NCI-H226 (cell line): ENCODE data around the gene PECR.
"Not testable (repeated sequence)": the region's sequence is repeated elsewhere in the genome, so short reads cannot be mapped to it uniquely, and the experiment has no call there.

ENCODE experiments used
- DNase-seq: peaks from one replicate; pipeline ENCODE4 v3.0.0-alpha.2; 2015

The PECR gene

DNA sequence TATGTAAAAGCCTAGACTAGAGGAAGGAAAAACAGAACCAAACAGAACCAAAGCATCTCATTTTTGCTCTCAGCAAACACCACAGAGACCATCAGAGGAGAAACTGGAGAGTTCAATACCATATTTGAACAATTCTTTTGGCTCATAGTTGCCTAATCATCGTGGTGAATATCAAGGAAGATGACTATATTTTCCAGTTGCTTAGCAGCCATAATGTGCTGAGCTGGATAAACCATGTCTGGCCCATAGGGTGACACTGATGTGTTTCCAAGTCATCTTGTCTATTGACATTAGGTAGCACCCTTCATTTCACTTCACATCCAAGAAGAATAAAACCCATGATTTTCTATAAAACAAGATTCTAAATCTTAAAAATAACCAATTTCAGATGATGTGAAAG is 21.6 kb upstream of the PECR start:
- no peak for DNase-seq

GRCh38 chr2:216101109-216101508 is 19.5 kb upstream of the PECR start:
- DNase-seq = no peak

DNA sequence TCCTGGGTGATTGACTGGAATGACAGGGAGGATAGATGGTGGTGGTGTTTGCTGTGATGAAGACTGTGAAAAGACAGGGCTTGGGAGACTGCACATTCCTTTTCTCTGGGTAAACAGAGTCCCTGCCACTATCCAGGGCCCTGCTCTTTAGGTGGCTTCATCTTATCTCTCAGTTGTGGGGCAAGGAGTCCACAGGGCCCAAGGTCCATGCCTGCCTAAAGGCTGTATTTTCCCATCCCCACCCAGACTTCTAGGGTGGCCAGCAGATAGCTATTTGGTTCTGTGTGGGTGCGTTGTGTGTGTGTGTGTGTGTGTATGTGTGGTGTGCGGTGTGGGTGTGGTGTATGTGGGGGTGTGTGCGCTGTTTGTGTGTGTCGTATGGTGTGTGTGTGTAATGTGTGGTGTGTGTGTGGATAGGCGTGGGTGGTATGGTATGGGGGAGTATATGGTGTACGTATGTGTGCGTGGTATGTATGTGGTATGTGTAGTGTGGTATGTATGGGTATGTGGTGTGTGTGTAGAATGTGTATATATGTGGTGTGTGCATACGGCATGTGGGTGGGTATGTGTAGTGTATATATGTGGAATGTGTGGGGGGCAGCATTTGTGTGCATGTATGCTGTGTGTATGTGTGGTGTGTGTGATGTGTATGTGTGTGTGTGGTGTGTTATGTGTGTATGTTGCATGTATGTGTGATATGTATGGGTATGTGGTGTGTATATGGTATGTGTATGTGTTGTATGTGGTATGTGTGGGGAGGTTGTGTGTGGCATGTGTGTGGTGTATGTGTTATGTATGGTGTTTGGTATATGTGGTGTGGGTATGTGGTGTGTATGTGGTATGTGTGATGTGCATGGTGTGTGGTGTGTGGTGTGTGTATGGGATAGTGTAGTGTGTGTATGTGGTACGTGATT is 17.1 kb upstream of the PECR start:
- no peak for DNase-seq

DNA sequence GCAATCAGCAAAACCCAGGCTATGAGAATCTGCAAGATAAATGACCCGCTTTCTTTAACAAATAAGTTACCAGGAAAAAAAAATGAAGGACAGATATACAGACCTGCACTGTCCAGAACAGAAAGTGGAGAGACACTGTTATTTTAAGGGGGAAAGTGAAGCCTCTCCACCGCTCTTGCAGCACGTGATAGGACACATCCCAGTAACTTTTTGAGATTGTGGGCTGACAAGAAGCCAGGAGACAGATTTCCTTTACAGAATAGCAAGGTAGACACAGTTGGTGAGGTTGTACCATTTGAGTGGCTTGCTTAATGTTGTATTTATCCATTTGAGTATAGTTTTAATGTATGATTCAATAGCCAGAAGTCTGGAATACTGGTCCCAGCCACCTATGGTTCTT is 13.1 kb upstream of the PECR start:
- DNase-seq = no peak

GRCh38 chr2:216092646-216093045 is 11.0 kb upstream of the PECR start:
- DNase-seq = no peak

DNA sequence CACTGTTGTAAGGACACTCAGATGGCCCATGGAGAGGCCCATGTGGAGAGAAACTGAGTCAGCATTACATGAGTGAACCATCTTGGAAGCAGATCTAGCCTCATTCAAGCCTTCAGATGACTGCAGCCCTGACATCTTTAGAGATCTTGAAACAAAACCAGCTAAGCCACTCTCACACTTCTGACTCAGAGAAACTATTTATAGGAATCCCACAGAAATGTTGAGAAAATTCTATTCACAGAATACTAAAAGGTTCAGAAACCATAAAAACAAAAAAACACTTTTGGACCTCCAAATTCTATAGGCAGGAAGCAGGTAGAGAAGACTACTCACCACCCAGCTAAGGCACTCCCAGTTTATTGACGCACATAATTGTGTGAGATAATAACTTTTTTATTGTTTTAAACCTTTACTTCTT is 8.8 kb upstream of the PECR start:
- DNase-seq = no peak

- DNase-seq = no peak
Measured at GRCh38 chr2:216086207-216086893, 4.7 kb upstream of the PECR start.

DNA sequence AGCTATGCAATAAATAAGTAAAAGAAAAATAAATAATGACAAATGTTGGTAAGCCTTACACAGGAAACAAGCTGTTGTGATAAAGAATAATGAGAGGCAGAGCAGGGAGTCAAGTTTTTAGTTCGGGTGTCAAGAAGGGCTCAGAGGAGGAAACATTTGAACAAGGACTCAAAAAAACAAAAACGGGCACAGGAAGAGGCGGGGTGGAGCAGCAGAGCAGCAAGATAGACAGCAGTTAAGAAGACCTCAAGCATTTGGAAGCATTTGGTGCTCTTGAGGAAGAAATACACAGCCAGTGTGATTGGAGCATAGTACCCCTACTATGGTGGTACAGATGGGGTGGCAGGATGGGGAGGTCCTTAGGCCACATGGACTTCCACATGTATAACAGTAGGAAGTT is 2.9 kb upstream of the PECR start:
- no peak for DNase-seq

GRCh38 chr2:216083464-216084281 is 2.1 kb upstream of the PECR start:
- no peak for DNase-seq

- no peak for DNase-seq
Measured at GRCh38 chr2:216082805-216083204, 1.2 kb upstream of the PECR start.

- DNase-seq = no peak
Measured at GRCh38 chr2:216082117-216082711, 605 bp upstream of the PECR start.

GRCh38 chr2:216081012-216081411 is 597 bp downstream of the PECR start:
- DNase-seq = no peak

GRCh38 chr2:216080048-216080447 is 1.6 kb downstream of the PECR start:
- DNase-seq = not testable (repeated sequence)

DNA sequence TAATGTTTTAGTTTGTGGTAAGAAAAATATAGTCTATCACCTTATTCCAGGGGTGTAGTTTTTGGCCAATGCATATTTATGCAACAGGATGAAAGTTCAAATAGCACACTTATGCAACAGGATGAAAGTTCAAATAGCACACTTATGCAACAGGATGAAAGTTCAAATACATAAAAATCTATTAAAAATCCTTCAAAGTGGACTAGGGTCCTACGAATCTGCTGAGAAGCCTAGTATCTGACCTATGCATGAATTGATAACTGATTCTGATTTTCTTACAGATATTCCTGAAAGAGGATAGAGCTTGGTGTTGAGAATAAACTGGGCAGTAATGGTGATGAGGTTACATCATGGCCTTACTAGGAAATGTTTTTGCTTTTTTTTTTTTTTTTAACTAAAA is 2.8 kb downstream of the PECR start:
- DNase-seq = no peak

GRCh38 chr2:216075510-216076485 is 5.8 kb downstream of the PECR start:
- no peak for DNase-seq

- DNase-seq = no peak
Measured at GRCh38 chr2:216074794-216075193, 6.8 kb downstream of the PECR start.

- DNase-seq = no peak
Measured at GRCh38 chr2:216074380-216074779, 7.2 kb downstream of the PECR start.

- DNase-seq = no peak
Measured at GRCh38 chr2:216073773-216074172, 7.8 kb downstream of the PECR start.

GRCh38 chr2:216072473-216072872 is 9.1 kb downstream of the PECR start:
- DNase-seq = no peak

DNA sequence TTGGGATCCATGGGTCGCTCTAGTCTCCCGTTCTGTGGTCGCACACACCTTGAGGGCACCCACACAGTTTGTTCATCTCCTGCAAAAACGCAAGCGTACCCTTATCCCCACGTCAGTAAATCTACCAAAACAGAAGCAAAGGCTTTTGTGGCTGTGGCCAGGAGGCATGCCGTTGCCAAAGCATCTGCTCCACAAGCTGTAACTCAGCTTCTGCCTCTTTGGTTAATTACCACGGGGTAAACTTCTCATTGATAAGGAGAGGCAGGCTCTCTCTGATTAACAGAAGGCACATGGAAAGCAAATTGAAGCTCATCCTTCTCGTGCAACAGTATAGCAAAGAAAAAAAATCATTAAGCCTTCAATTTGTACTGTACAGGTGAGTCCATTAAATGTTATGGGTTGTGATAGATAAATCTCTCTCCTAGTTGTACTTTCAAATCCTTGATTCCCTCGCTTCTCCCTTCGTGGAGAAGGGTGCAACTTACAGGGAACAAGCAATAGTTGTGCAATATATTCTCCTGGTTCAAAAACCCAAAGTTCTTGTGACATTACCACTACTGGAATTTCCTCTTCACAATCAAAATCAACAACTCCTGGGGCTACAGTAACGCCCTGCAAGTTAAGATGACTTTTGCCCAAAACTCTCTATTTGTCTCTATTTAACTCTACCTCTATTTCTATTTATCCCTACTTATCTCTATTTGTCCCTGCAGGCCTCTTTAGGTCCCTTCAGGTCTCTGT is 10.3 kb downstream of the PECR start:
- DNase-seq = no peak

DNA sequence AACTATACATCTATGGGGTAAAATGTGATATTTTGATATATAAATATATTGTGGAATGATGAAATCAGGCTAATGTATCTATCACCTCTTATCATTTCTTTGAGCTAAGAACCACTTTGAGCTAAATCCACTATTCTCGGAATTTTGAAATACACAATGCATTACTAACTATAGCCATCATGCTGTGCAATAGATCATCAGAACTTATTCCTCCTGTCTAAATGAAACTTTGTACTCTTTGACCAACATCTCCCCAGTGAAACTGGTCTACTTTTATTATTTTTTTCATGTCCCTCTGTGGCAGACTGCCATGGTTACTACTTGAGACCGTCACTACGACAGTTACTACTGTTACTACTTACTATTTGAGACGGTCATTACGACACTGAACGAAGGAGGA is 11.4 kb downstream of the PECR start:
- DNase-seq = no peak
